SK-N-SH (cell line): ENCODE measurements around the gene CHPF. TPM values are rescaled to one million over a fixed set of nuclear protein-coding genes. Genes with fewer than 3 reads are reported as not detected.

Source experiments
- CTCF ChIA-PET: fragments of 300-600, 350-600 bp; formaldehyde crosslinking; extraction: SDS; loops from one replicate; lab custom pipeline; 2021; lab: Yijun Ruan, JAX
- POLR2A ChIA-PET: fragments of 350-600 bp; sonication (Branson Sonifier 250); formaldehyde crosslinking; extraction: SDS; loops from one replicate; lab custom pipeline; 2020; ENCODE audit warnings: antibody characterized with exemption, inconsistent platforms; lab: Yijun Ruan, JAX
- DNase-seq: peaks from one replicate; pipeline ENCODE4 v3.0.0; 2012
- H2AFZ ChIP-seq: fragments of 200-600 bp; sonication (generic); 2 replicates; pipeline ENCODE4 v1.8.1; 2016; ENCODE audit warnings: antibody characterized with exemption, mild to moderate bottlenecking, low read depth
- H3F3A ChIP-seq: fragments of 200-600 bp; sonication (generic); replicated peaks from 2 replicates; pipeline ENCODE3; 2016; ENCODE audit warnings: antibody characterized with exemption, mild to moderate bottlenecking; ENCODE audit not compliant: insufficient read depth
- H3K27ac ChIP-seq, 2 experiments: fragments of 200-500 bp in 1 of 2; fragments of 200-600 bp in 1 of 2; sonication (Bioruptor generic) in 1 of 2; sonication (generic), shearing (Covaris generic) in 1 of 2; 2 replicates each; pipeline versions ENCODE4 v1.5.1 to v1.6.1; 2014 to 2016; ENCODE audit warnings: low read depth in 2 of 2, inconsistent platforms in 1 of 2, low read length in 1 of 2, mild to moderate bottlenecking in 1 of 2, mixed read lengths in 1 of 2
- H3K27me3 ChIP-seq: fragments of 200-600 bp; sonication (generic), shearing (Covaris generic); 2 replicates; pipeline ENCODE4 v1.6.1; 2016; ENCODE audit warnings: mixed run types; ENCODE audit not compliant: insufficient read depth
- H3K36me3 ChIP-seq, 2 experiments: fragments of 200-500 bp in 1 of 2; fragments of 200-600 bp in 1 of 2; sonication (Bioruptor generic) in 1 of 2; sonication (generic) in 1 of 2; replicated peaks in 1 of 2; 2 replicates each; pipeline versions ENCODE3 to v1.5.1; 2014 to 2016; ENCODE audit warnings: low read length in 1 of 2, mild to moderate bottlenecking in 1 of 2; ENCODE audit not compliant: insufficient read depth in 2 of 2, control insufficient read depth in 1 of 2
- H3K4me1 ChIP-seq, 2 experiments: fragments of 200-500 bp in 1 of 2; fragments of 200-600 bp in 1 of 2; sonication (Bioruptor generic) in 1 of 2; sonication (generic), shearing (Covaris generic) in 1 of 2; 2 replicates each; pipeline versions ENCODE4 v1.5.1 to v1.6.1; 2014 to 2016; ENCODE audit warnings: low read depth in 1 of 2, low read length in 1 of 2, mixed run types in 1 of 2; ENCODE audit not compliant: insufficient read depth in 2 of 2, control insufficient read depth in 1 of 2
- H3K4me2 ChIP-seq: fragments of 200-600 bp; sonication (generic), shearing (Covaris generic); 2 replicates; pipeline ENCODE4 v1.6.1; 2017; ENCODE audit warnings: mixed run types
- H3K4me3 ChIP-seq, 2 experiments: fragments of 200-500 bp in 1 of 2; fragments of 200-600 bp in 1 of 2; sonication (Bioruptor generic) in 1 of 2; sonication (generic), shearing (Covaris generic) in 1 of 2; 2 replicates each; pipeline versions ENCODE4 v1.5.1 to v1.8.1; 2014 to 2016; ENCODE audit warnings: low read depth in 2 of 2, inconsistent platforms in 1 of 2, low read length in 1 of 2, mild to moderate bottlenecking in 1 of 2, mixed read lengths in 1 of 2, moderate library complexity in 1 of 2
- H3K79me2 ChIP-seq: fragments of 200-600 bp; sonication (generic); 2 replicates; pipeline ENCODE4 v1.8.1; 2017; ENCODE audit warnings: mild to moderate bottlenecking; ENCODE audit not compliant: insufficient read depth
- H3K9ac ChIP-seq: fragments of 200-600 bp; sonication (generic); 2 replicates; pipeline ENCODE4 v1.6.1; 2017; ENCODE audit warnings: mixed run types
- H3K9me2 ChIP-seq: fragments of 200-600 bp; sonication (generic); 2 replicates; pipeline ENCODE4 v1.6.1; 2017; ENCODE audit warnings: mixed run types
- H3K9me3 ChIP-seq: fragments of 200-600 bp; sonication (generic); 2 replicates; pipeline ENCODE4 v1.6.1; 2017; ENCODE audit warnings: mixed run types, mild to moderate bottlenecking, moderate library complexity
- H4K20me1 ChIP-seq: fragments of 200-600 bp; sonication (generic); 2 replicates; pipeline ENCODE4 v1.6.1; 2017; ENCODE audit warnings: mild to moderate bottlenecking, mixed run types; ENCODE audit not compliant: insufficient read depth
- CHD2 ChIP-seq: fragments of 150-350 bp; IDR thresholded peaks from 2 replicates; pipeline ENCODE4 v1.6.1; 2018; ENCODE audit warnings: low read length; ENCODE audit not compliant: partially characterized antibody
- ELF1 ChIP-seq: IDR thresholded peaks from 2 replicates; pipeline ENCODE4 v1.4.0; 2012
- GABPA ChIP-seq: IDR thresholded peaks from 2 replicates; pipeline ENCODE4 v1.4.0; 2012; ENCODE audit warnings: low read depth, mild to moderate bottlenecking
- GATA2 ChIP-seq: sonication (generic); formaldehyde crosslinking; IDR thresholded peaks from 2 replicates; pipeline ENCODE4 v1.5.0; 2020; ENCODE audit warnings: mild to moderate bottlenecking, missing genetic modification reagents
- IRF3 ChIP-seq: fragments of 150-350 bp; IDR thresholded peaks from 2 replicates; pipeline ENCODE4 v1.6.1; 2016; ENCODE audit warnings: mild to moderate bottlenecking, low read depth, low read length
- JUND ChIP-seq: IDR thresholded peaks from 2 replicates; pipeline ENCODE4 v1.4.0; 2012
- MXI1 ChIP-seq: IDR thresholded peaks from 2 replicates; pipeline ENCODE4 v1.6.1; 2012; ENCODE audit warnings: mild to moderate bottlenecking, low read depth, low read length, improper control_type of control experiment
- NFIC ChIP-seq: IDR thresholded peaks from 2 replicates; pipeline ENCODE4 v1.4.0; 2012; ENCODE audit warnings: borderline replicate concordance
- NRF1 ChIP-seq: IDR thresholded peaks from 2 replicates; pipeline ENCODE4 v1.6.1; 2012; ENCODE audit warnings: low read depth, mild to moderate bottlenecking, low read length
- POLR2AphosphoS5 ChIP-seq: IDR thresholded peaks from 2 replicates; pipeline ENCODE4 v1.6.1; 2012; ENCODE audit warnings: low read depth, low read length
- RAD21 ChIP-seq: IDR thresholded peaks from 2 replicates; pipeline ENCODE4 v1.6.1; 2012; ENCODE audit warnings: mild to moderate bottlenecking, low read length
- RCOR1 ChIP-seq: fragments of 150-350 bp; IDR thresholded peaks from 2 replicates; pipeline ENCODE4 v1.6.1; 2017; ENCODE audit warnings: antibody characterized with exemption, low read length
- REST ChIP-seq: IDR thresholded peaks from 2 replicates; pipeline ENCODE4 v1.6.1; 2012; ENCODE audit warnings: mild to moderate bottlenecking, low read depth, low read length, moderate library complexity
- RFX5 ChIP-seq: IDR thresholded peaks from 2 replicates; pipeline ENCODE4 v1.6.1; 2012; ENCODE audit warnings: mild to moderate bottlenecking, improper control_type of control experiment, low read length
- RXRA ChIP-seq: IDR thresholded peaks from 2 replicates; pipeline ENCODE4 v1.4.0; 2012; ENCODE audit warnings: low read depth, mild to moderate bottlenecking, borderline replicate concordance
- SIN3A ChIP-seq: IDR thresholded peaks from 2 replicates; pipeline ENCODE4 v1.6.1; 2012; ENCODE audit warnings: low read depth, mild to moderate bottlenecking, low read length, moderate library complexity, borderline replicate concordance
- SMC3 ChIP-seq: IDR thresholded peaks from 2 replicates; pipeline ENCODE4 v1.6.1; 2012; ENCODE audit warnings: low read depth, low read length, improper control_type of control experiment
- TAF1 ChIP-seq: IDR thresholded peaks from 2 replicates; pipeline ENCODE4 v1.6.1; 2012; ENCODE audit warnings: low read depth, mild to moderate bottlenecking, low read length, moderate library complexity, borderline replicate concordance
- TCF12 ChIP-seq: IDR thresholded peaks from 2 replicates; pipeline ENCODE4 v1.4.0; 2012
- TEAD4 ChIP-seq: IDR thresholded peaks from 2 replicates; pipeline ENCODE4 v1.4.0; 2012; ENCODE audit warnings: mild to moderate bottlenecking, borderline replicate concordance; ENCODE audit not compliant: insufficient read depth
- ZBTB33 ChIP-seq: IDR thresholded peaks from 2 replicates; pipeline ENCODE4 v1.4.0; 2012; ENCODE audit warnings: low read depth, borderline replicate concordance
- WGBS: methylation state at CpG from one replicate; pipeline ENCODE4 v1.1.6; 2017; ENCODE audit warnings: low lambda C conversion rate; 5-methylcytosine and 5-hydroxymethylcytosine counted together
- polyA plus RNA-seq, 3 experiments: library from polyadenylated mRNA; depleted of rRNA; stranded (reverse); fragments of >200 nt; gene quantifications; 2 replicates each; pipeline ENCODE4 v1.2.3, GENCODE V29; 2012
- TF ChIP-seq, protein P1 (sequence below): IDR thresholded peaks from 2 replicates; pipeline ENCODE4; 2012

Gene CHPF, protein sequence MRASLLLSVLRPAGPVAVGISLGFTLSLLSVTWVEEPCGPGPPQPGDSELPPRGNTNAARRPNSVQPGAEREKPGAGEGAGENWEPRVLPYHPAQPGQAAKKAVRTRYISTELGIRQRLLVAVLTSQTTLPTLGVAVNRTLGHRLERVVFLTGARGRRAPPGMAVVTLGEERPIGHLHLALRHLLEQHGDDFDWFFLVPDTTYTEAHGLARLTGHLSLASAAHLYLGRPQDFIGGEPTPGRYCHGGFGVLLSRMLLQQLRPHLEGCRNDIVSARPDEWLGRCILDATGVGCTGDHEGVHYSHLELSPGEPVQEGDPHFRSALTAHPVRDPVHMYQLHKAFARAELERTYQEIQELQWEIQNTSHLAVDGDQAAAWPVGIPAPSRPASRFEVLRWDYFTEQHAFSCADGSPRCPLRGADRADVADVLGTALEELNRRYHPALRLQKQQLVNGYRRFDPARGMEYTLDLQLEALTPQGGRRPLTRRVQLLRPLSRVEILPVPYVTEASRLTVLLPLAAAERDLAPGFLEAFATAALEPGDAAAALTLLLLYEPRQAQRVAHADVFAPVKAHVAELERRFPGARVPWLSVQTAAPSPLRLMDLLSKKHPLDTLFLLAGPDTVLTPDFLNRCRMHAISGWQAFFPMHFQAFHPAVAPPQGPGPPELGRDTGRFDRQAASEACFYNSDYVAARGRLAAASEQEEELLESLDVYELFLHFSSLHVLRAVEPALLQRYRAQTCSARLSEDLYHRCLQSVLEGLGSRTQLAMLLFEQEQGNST
- 119 and 141 TPM in 2 replicates for polyA plus RNA-seq (2012; rRNA removed)
- 65.6 and 129 TPM in 2 replicates for polyA plus RNA-seq (2012; cell fraction: cytosol; rRNA removed)
- 113 and 151 TPM in 2 replicates for polyA plus RNA-seq (2012; cell fraction: nucleus; rRNA removed)

DNA sequence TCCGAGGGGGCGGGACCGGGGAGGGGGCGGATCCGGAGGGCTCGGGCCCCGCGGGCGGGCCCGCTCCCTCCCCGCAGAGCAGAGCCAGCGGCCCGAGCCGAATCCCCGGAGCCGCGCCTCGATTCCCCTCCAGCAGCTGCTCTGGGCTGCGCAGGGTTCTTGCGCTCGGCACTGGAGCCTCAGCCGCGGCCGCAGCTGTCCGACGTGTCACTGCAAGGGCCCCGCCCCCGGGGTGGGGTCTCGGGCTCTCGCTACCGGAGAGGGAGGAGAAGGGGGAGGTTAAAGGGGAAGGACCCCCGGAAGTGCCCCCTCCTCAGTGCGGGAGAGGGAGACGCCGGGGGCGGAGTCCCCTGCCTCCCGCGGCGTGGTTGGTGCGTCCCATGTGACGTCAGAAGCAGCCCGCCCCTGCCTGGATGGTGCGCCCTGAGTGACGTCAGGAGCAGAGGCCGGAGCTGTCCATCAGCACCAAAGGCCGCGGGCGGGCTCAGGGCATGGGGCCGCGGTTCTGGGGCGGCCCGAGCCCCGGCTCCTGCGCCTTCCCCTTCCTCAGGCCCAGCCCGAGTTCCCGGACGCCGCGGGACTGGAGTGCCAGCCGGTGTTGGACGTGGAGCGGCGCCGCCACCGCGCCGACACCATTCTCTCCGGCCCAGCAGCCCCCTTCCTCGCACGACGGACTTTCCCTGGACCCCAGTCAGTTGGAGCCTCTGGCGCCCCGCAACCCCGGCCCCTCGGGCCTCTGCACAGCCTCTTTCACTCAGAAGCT lies at the start of gene CHPF, which contains the start of gene TMEM198:
Gene CHPF (minus strand): TSS at position 214 of the 763 bp plus-strand sequence. CDS start 271 bp downstream, outside the sequence.
Gene TMEM198 (plus strand): TSS at position 433 of the 763 bp plus-strand sequence. CDS start 700 bp downstream, outside the sequence.
- H3K9me2 ChIP-seq: no peaks in the 10 kb centered on the region
- peaks cover 9 to 29% of the 10 kb centered on the region in 2 experiments for H3K36me3 ChIP-seq
- peak; percentile 100 for DNase-seq
- H3K27ac ChIP-seq: peak within 1 kb of the TSS; percentile 73 to 77
- H3K9me3 ChIP-seq: no peaks in the 10 kb centered on the region
- CTCF ChIA-PET: interaction anchor here (0.6 to 62.1 kb wide), 15 partner anchors 9 to 266 kb away, joined by 3 to 2824 read pairs (median 7); partner anchors contain the start of genes ASIC4, GMPPA and STK11IP
- H3K9ac ChIP-seq: peak within 1 kb of the TSS; percentile 75
- peak within 1 kb of the TSS; percentile 92 for H2AFZ ChIP-seq
- peaks cover 7 to 30% of the 10 kb centered on the region in 2 experiments; a peak in 2 of 4 replicates for H3K4me1 ChIP-seq
- peak within 1 kb of the TSS; percentile 62 to 86 for H3K4me3 ChIP-seq
- 2% methylated on average over 34 of the region's 75 CpGs for WGBS
- H3K4me2 ChIP-seq: peak within 1 kb of the TSS; percentile 97
- H4K20me1 ChIP-seq: peaks cover 20% of the 10 kb centered on the region
- no peaks in the 10 kb centered on the region for H3K27me3 ChIP-seq
- peaks cover 13% of the 10 kb centered on the region for H3K79me2 ChIP-seq
- H3F3A ChIP-seq: peaks cover 6% of the 10 kb centered on the region
- POLR2A ChIA-PET: interaction anchor here (1.0 to 1.9 kb wide), 6 partner anchors 9 to 54 kb away, joined by 3 to 14 read pairs (median 9); partner anchors contain the start of genes GMPPA, INHA, OBSL1 and STK11IP
- TF ChIP-seq RFX5 (peak; percentile 74), SIN3A (peak; percentile 65; the same call in 1 of the 2 replicates), RCOR1 (peak; percentile 63; the same call in 1 of the 2 replicates), RAD21 (no peak), TAF1 (peak; percentile 66; the same call in 1 of the 2 replicates), REST (peak; percentile 98), MXI1 (peak; percentile 81), CHD2 (peak; percentile 69), TCF12 (no peak), JUND (no peak), IRF3 (0 out of 2 replicates have a peak, but pooled peaks have one; percentile 19), RXRA (no peak), NRF1 (peak; percentile 67), POLR2AphosphoS5 (peak; percentile 63; the same call in 1 of the 2 replicates), GATA2 (no peak), NFIC (no peak), ELF1 (peak; percentile 49; the same call in 1 of the 2 replicates), GABPA (peak; percentile 78), SMC3 (no peak), TEAD4 (no peak), ZBTB33 (no peak)
- TF ChIP-seq, protein P1, sequence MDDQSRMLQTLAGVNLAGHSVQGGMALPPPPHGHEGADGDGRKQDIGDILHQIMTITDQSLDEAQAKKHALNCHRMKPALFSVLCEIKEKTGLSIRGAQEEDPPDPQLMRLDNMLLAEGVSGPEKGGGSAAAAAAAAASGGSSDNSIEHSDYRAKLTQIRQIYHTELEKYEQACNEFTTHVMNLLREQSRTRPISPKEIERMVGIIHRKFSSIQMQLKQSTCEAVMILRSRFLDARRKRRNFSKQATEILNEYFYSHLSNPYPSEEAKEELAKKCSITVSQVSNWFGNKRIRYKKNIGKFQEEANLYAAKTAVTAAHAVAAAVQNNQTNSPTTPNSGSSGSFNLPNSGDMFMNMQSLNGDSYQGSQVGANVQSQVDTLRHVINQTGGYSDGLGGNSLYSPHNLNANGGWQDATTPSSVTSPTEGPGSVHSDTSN: peak; percentile 79
